Keratinocyte (primary cell): ENCODE results near the gene RAB44. TPM values are rescaled to one million over a fixed set of nuclear protein-coding genes. Genes with fewer than 3 reads are reported as not detected.

ENCODE experiments used
- DNase-seq: peaks from one replicate; pipeline ENCODE4 v3.0.0-alpha.2; 2011; ENCODE audit warnings: low read depth, missing footprints, low spot score
- FAIRE-seq: peaks from 2 replicates; lab custom pipeline; 2011; peaks lifted over from hg19 to GRCh38; lab: Jason Lieb, UNC
- H2AFZ ChIP-seq: 2 replicates; pipeline ENCODE4 v1.6.0; 2012; ENCODE audit warnings: low read length, control low read depth, inconsistent platforms; ENCODE audit not compliant: control insufficient read depth
- H3K27ac ChIP-seq: 2 replicates; pipeline ENCODE4 v1.5.1; 2011; ENCODE audit warnings: low read length; ENCODE audit not compliant: control insufficient read depth, insufficient read depth
- H3K27me3 ChIP-seq: 3 replicates; pipeline ENCODE4 v1.6.0; 2011; ENCODE audit warnings: low read length; ENCODE audit not compliant: control insufficient read depth, insufficient read depth; ENCODE audit errors: extremely low read depth
- H3K36me3 ChIP-seq, 2 experiments: 2 replicates in 1 of 2; 3 replicates in 1 of 2; pipeline ENCODE4 v1.5.1; 2011; ENCODE audit warnings: low read length in 2 of 2, mild to moderate bottlenecking in 1 of 2; ENCODE audit not compliant: control insufficient read depth in 2 of 2, insufficient read depth in 2 of 2; ENCODE audit errors: extremely low read depth in 1 of 2
- H3K4me1 ChIP-seq: 3 replicates; pipeline ENCODE4 v1.5.1; 2011; ENCODE audit warnings: low read length; ENCODE audit not compliant: control insufficient read depth, insufficient read depth; ENCODE audit errors: extremely low read depth
- H3K4me2 ChIP-seq: 3 replicates; pipeline ENCODE4 v1.6.0; 2011; ENCODE audit warnings: low read depth, low read length; ENCODE audit not compliant: control insufficient read depth, insufficient read depth; ENCODE audit errors: extremely low read depth
- H3K4me3 ChIP-seq, 3 experiments: fragments of 200-600 bp in 1 of 3; sonication (generic) in 1 of 3; 2 replicates in 2 of 3; 3 replicates in 1 of 3; pipeline ENCODE4 v1.5.1; 2011 to 2016; ENCODE audit warnings: low read length in 3 of 3, mild to moderate bottlenecking in 3 of 3, control low read depth in 2 of 3, inconsistent platforms in 1 of 3, low read depth in 1 of 3, mixed read lengths in 1 of 3, mixed run types in 1 of 3, moderate library complexity in 1 of 3; ENCODE audit not compliant: control insufficient read depth in 2 of 3, insufficient read depth in 2 of 3; ENCODE audit errors: extremely low read depth in 1 of 3
- H3K79me2 ChIP-seq: 2 replicates; pipeline ENCODE4 v1.6.0; 2012; ENCODE audit warnings: low read length; ENCODE audit not compliant: control insufficient read depth, insufficient read depth
- H3K9ac ChIP-seq: 3 replicates; pipeline ENCODE4 v1.6.0; 2011; ENCODE audit warnings: low read length; ENCODE audit not compliant: control insufficient read depth, insufficient read depth; ENCODE audit errors: extremely low read depth
- H3K9me1 ChIP-seq: 3 replicates; pipeline ENCODE4 v1.6.0; 2011; ENCODE audit warnings: low read length; ENCODE audit not compliant: control insufficient read depth, insufficient read depth; ENCODE audit errors: extremely low read depth
- H3K9me3 ChIP-seq: 2 replicates; pipeline ENCODE4 v1.5.1; 2012; ENCODE audit warnings: low read depth, low read length; ENCODE audit not compliant: control insufficient read depth
- H4K20me1 ChIP-seq: 3 replicates; pipeline ENCODE4 v1.6.0; 2011; ENCODE audit warnings: low read length; ENCODE audit not compliant: control insufficient read depth, insufficient read depth; ENCODE audit errors: extremely low read depth
- EZH2 ChIP-seq: IDR thresholded peaks from one replicate; pipeline ENCODE4 v1.6.1; 2012; ENCODE audit warnings: inconsistent platforms, mild to moderate bottlenecking, low read length, moderate library complexity
- dilution Hi-C: fragments of 300-500 bp; cut with MboI; formaldehyde crosslinking; loops from one replicate; pipeline ENCODE4 v1.7.0; 2020; ENCODE audit warnings: low sequenced_read_pairs; ENCODE audit not compliant: extremely low pct_ligation_motif_present
- polyA plus RNA-seq, 5 experiments: library from polyadenylated mRNA; depleted of rRNA in 3 of 5; stranded (reverse) in 3 of 5; stranded (forward) in 1 of 5; unstranded in 1 of 5; fragments of >200 nt; gene quantifications; 1 replicate in 1 of 5; 2 replicates in 3 of 5; 3 replicates in 1 of 5; pipeline versions ENCODE4 v1.2.1 to v1.2.3, GENCODE V29; 2011 to 2012; ENCODE audit warnings: missing spikeins in 2 of 5, low read depth in 1 of 5, low replicate concordance in 1 of 5
- TF ChIP-seq, protein P1 (sequence below), 3 experiments: IDR thresholded peaks in 1 of 3; conservative IDR thresholded peaks in 1 of 3; optimal IDR thresholded peaks in 1 of 3; 2 replicates in 2 of 3; 3 replicates in 1 of 3; pipeline versions ENCODE3 to v1.5.1; 2011; ENCODE audit warnings: low read length in 3 of 3, mild to moderate bottlenecking in 3 of 3, moderate library complexity in 2 of 3, control low read depth in 1 of 3, inconsistent platforms in 1 of 3; ENCODE audit not compliant: insufficient read depth in 2 of 3; ENCODE audit errors: extremely low read depth in 1 of 3

RAB44 gene
- polyA plus RNA-seq, 1 donor (not counting 4 experiments of a cell fraction or from before 2014, with no cell fraction given): 0.03 TPM

GRCh38 chr6:36742146-36742545 is 44.5 kb downstream of the RAB44 start:
- no peaks in the 10 kb centered on the region for H3K36me3 ChIP-seq
- no peak for DNase-seq
- H4K20me1 ChIP-seq: no peaks in the 10 kb centered on the region
- no peaks in the 10 kb centered on the region for H3K79me2 ChIP-seq
- FAIRE-seq: no peak
- H3K4me3 ChIP-seq: no peak overlapping the region
- peaks cover 10% of the 10 kb centered on the region for H3K4me1 ChIP-seq
- H3K9ac ChIP-seq: no peak overlapping the region
- H3K9me3 ChIP-seq: no peaks in the 10 kb centered on the region
- dilution Hi-C loops: no loop called here
- no peak overlapping the region for H3K4me2 ChIP-seq
- TF ChIP-seq EZH2: no peak
- TF ChIP-seq, protein P1, sequence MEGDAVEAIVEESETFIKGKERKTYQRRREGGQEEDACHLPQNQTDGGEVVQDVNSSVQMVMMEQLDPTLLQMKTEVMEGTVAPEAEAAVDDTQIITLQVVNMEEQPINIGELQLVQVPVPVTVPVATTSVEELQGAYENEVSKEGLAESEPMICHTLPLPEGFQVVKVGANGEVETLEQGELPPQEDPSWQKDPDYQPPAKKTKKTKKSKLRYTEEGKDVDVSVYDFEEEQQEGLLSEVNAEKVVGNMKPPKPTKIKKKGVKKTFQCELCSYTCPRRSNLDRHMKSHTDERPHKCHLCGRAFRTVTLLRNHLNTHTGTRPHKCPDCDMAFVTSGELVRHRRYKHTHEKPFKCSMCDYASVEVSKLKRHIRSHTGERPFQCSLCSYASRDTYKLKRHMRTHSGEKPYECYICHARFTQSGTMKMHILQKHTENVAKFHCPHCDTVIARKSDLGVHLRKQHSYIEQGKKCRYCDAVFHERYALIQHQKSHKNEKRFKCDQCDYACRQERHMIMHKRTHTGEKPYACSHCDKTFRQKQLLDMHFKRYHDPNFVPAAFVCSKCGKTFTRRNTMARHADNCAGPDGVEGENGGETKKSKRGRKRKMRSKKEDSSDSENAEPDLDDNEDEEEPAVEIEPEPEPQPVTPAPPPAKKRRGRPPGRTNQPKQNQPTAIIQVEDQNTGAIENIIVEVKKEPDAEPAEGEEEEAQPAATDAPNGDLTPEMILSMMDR (optimal IDR thresholded peaks at IDR 0.05 in 1 of 3, IDR thresholded peaks at IDR 0.05 in 1 of 3, conservative IDR thresholded peaks at IDR 0.05 in 1 of 3; ENCODE audit: extremely low read depth in 1 of 3, insufficient read depth in 2 of 3, low read length in 3 of 3): no peak
- H3K27ac ChIP-seq: no peak overlapping the region
- no peaks in the 10 kb centered on the region for H3K27me3 ChIP-seq
- no peak overlapping the region for H2AFZ ChIP-seq
- H3K9me1 ChIP-seq: no peaks in the 10 kb centered on the region

DNA sequence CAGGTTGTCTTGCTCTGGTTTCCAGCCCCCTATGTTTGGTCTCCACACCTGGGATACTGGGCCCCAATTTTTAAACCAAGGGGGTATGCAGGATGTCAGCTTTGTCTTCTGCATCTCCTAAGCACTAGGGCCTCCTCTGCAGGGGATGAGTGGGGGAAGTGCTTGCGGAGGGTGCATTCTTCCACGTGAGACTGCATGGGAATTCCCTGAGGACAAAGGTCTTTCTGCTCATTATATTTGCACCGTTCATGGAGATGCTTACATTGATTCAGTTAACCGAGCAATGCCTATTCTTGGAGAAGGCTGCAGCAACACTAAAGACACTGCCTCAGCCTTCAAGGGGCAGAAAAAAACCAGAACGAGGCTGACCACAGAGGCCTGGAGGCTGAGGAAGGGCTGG is 45.4 kb downstream of the RAB44 start:
- H3K4me1 ChIP-seq: peaks cover 10% of the 10 kb centered on the region
- H3K27me3 ChIP-seq: no peaks in the 10 kb centered on the region
- H3K4me2 ChIP-seq: no peak overlapping the region
- TF ChIP-seq, protein P1 (optimal IDR thresholded peaks at IDR 0.05 in 1 of 3, IDR thresholded peaks at IDR 0.05 in 1 of 3, conservative IDR thresholded peaks at IDR 0.05 in 1 of 3; ENCODE audit: extremely low read depth in 1 of 3, insufficient read depth in 2 of 3, low read length in 3 of 3): no peak
- no peak for TF ChIP-seq EZH2
- DNase-seq: no peak
- no peak overlapping the region for H3K4me3 ChIP-seq
- H4K20me1 ChIP-seq: no peaks in the 10 kb centered on the region
- H2AFZ ChIP-seq: no peak overlapping the region
- H3K9ac ChIP-seq: no peak overlapping the region
- no peaks in the 10 kb centered on the region for H3K9me3 ChIP-seq
- no peaks in the 10 kb centered on the region for H3K36me3 ChIP-seq
- no peaks in the 10 kb centered on the region for H3K79me2 ChIP-seq
- dilution Hi-C loops: no loop called here
- H3K27ac ChIP-seq: no peak overlapping the region
- FAIRE-seq: no peak
- no peaks in the 10 kb centered on the region for H3K9me1 ChIP-seq
